ENCODE results near the gene HBQ1. TPM values are rescaled to one million over a fixed set of nuclear protein-coding genes. Genes with fewer than 3 reads are reported as not detected.
"Not testable (repeated sequence)": the region's sequence is repeated elsewhere in the genome, so short reads cannot be mapped to it uniquely, and the experiment has no call there.

HBQ1 gene
- total RNA-seq, 2 donors from 2014 or later, result not detected

DNA sequence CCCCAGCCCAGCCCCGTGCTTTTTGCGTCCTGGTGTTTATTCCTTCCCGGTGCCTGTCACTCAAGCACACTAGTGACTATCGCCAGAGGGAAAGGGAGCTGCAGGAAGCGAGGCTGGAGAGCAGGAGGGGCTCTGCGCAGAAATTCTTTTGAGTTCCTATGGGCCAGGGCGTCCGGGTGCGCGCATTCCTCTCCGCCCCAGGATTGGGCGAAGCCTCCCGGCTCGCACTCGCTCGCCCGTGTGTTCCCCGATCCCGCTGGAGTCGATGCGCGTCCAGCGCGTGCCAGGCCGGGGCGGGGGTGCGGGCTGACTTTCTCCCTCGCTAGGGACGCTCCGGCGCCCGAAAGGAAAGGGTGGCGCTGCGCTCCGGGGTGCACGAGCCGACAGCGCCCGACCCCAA is 4.3 kb upstream of the HBQ1 start:
- DNase-seq (ENCODE audit: low spot score); H3K4me3 Mint-ChIP-seq; ATAC-seq; H3K27ac Mint-ChIP-seq; H3K4me1 Mint-ChIP-seq (ENCODE audit: low read depth in 2 of 2); H3K9me3 Mint-ChIP-seq; H3K36me3 Mint-ChIP-seq: not testable (repeated sequence)
- H3K27me3 Mint-ChIP-seq, result peaks cover 25 to 29% of the 10 kb centered on the region in 2 donors

- not testable (repeated sequence) for H3K36me3 Mint-ChIP-seq; H3K9me3 Mint-ChIP-seq; H3K4me1 Mint-ChIP-seq (ENCODE audit: low read depth in 2 of 2); H3K27ac Mint-ChIP-seq; H3K4me3 Mint-ChIP-seq; DNase-seq (ENCODE audit: low spot score)
- ATAC-seq, result peak; percentile 47 to 70
- peaks cover 24 to 27% of the 10 kb centered on the region in 2 donors for H3K27me3 Mint-ChIP-seq
Measured at GRCh38 chr16:176477-177382, 3.5 kb upstream of the HBQ1 start, which contains the start of gene HBA1. Gene HBA1 (plus strand): TSS chr16:176680. CDS start chr16:176717, 37 bp downstream.

GRCh38 chr16:177394-177822 is 2.9 kb upstream of the HBQ1 start:
- H3K36me3 Mint-ChIP-seq, result no peaks in the 10 kb centered on the region
- H3K27me3 Mint-ChIP-seq, result peaks cover 24 to 25% of the 10 kb centered on the region in 2 donors
- H3K4me3 Mint-ChIP-seq, result no peak overlapping the region
- no peaks in the 10 kb centered on the region for H3K9me3 Mint-ChIP-seq
- no peak overlapping the region for H3K27ac Mint-ChIP-seq
- peaks cover 0 to 9% of the 10 kb centered on the region in 2 donors for H3K4me1 Mint-ChIP-seq (ENCODE audit: low read depth in 2 of 2)
- DNase-seq (ENCODE audit: low spot score) (no peak), ATAC-seq (no peak)

DNA sequence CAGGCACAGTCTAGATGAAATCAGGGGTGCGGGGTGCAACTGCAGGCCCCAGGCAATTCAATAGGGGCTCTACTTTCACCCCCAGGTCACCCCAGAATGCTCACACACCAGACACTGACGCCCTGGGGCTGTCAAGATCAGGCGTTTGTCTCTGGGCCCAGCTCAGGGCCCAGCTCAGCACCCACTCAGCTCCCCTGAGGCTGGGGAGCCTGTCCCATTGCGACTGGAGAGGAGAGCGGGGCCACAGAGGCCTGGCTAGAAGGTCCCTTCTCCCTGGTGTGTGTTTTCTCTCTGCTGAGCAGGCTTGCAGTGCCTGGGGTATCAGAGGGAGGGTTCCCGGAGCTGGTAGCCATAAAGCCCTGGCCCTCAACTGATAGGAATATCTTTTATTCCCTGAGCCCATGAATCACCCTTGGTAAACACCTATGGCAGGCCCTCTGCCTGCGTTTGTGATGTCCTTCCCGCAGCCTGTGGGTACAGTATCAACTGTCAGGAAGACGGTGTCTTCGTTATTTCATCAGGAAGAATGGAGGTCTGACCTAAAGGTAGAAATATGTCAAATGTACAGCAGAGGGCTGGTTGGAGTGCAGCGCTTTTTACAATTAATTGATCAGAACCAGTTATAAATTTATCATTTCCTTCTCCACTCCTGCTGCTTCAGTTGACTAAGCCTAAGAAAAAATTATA is 2.1 kb upstream of the HBQ1 start:
- Mint-ChIP-seq H3K27ac (no peak overlapping the region), H3K27me3 (peaks cover 24 to 25% of the 10 kb centered on the region in 2 donors), H3K4me3 (no peak overlapping the region)

GRCh38 chr16:178668-179015 is 1.6 kb upstream of the HBQ1 start:
- Mint-ChIP-seq H3K36me3 (no peaks in the 10 kb centered on the region), H3K27me3 (peaks cover 23 to 24% of the 10 kb centered on the region in 2 donors), H3K9me3 (no peaks in the 10 kb centered on the region), H3K4me3 (no peak overlapping the region), H3K4me1 (ENCODE audit: low read depth in 2 of 2) (peaks cover 0 to 6% of the 10 kb centered on the region in 2 donors), H3K27ac (no peak overlapping the region)
- DNase-seq (ENCODE audit: low spot score) (no peak), ATAC-seq (no peak)

More for the DNA sequence above, 2.1 kb upstream of the HBQ1 start:
- H3K4me1 Mint-ChIP-seq (ENCODE audit: low read depth in 2 of 2), result peaks cover 0 to 9% of the 10 kb centered on the region in 2 donors
- DNase-seq (ENCODE audit: low spot score) (peak; percentile 32), ATAC-seq (no peak)
- H3K36me3 Mint-ChIP-seq, result no peaks in the 10 kb centered on the region
- H3K9me3 Mint-ChIP-seq, result no peaks in the 10 kb centered on the region

- no peak overlapping the region for H3K4me3 Mint-ChIP-seq
Measured at GRCh38 chr16:179211-180092, 807 bp upstream of the HBQ1 start.

GRCh38 chr16:180681-181564 is 664 bp downstream of the HBQ1 start:
- Mint-ChIP-seq H3K27ac (no peak overlapping the region), H3K4me1 (ENCODE audit: low read depth in 2 of 2) (peaks cover 0 to 3% of the 10 kb centered on the region in 2 donors), H3K27me3 (peaks cover 10 to 11% of the 10 kb centered on the region in 2 donors), H3K4me3 (no peak overlapping the region), H3K9me3 (no peaks in the 10 kb centered on the region), H3K36me3 (no peaks in the 10 kb centered on the region)
- DNase-seq (ENCODE audit: low spot score), result peak; percentile 77
- peak; percentile 82 to 86 for ATAC-seq

More at GRCh38 chr16:179211-180092, 807 bp upstream of the HBQ1 start:
- Mint-ChIP-seq H3K27me3 (peaks cover 22 to 23% of the 10 kb centered on the region in 2 donors), H3K9me3 (no peaks in the 10 kb centered on the region), H3K27ac (no peak overlapping the region), H3K4me1 (ENCODE audit: low read depth in 2 of 2) (peaks cover 0 to 6% of the 10 kb centered on the region in 2 donors), H3K36me3 (no peaks in the 10 kb centered on the region)
- ATAC-seq (no peak), DNase-seq (ENCODE audit: low spot score) (no peak)

DNA sequence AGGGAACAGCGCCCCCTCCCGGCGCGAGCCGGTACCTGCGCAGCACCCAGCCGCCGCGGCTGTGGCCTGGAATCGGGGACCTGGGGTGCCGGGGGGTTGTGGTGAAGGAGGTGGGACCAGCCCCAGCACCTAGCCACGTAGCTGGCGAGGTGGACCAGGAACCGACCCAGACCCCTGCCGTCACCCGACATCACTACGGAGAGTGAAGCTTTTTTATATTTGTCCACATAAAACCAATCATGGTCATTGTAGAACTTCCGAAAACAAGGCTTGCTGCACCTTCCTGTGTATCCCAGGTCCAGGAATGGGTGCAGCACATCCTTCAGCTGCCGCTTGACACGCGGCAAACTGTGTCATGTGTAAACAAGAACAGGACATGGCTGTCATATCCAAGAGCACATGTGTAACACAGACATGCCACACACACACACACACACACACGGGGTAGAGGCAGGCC is 1.3 kb downstream of the HBQ1 start:
- Mint-ChIP-seq H3K36me3 (no peaks in the 10 kb centered on the region), H3K27me3 (peaks cover 10 to 11% of the 10 kb centered on the region in 2 donors), H3K9me3 (no peaks in the 10 kb centered on the region), H3K4me3 (no peak overlapping the region), H3K4me1 (ENCODE audit: low read depth in 2 of 2) (peaks cover 0 to 3% of the 10 kb centered on the region in 2 donors), H3K27ac (no peak overlapping the region)
- DNase-seq (ENCODE audit: low spot score), result no peak
- ATAC-seq, result no peak

DNA sequence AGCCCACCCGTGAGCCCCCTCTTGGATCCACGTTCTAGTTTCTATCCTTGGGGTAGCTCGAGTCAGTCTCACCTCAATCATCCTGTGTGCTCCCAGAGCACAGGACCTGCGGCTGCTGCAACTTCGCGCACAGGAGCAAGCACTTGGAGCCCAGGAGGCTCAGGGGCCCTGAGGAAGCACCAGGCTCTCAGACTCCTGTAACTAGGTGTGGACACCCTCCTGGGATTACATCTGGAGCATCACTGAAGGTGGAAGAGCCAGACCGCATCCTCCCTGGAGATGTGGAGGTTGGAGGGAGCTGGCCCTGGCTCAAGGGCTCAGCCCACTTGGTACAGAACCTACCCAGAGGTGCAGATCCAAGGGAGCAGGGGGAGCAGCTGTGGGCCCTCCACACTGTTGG is 2.7 kb downstream of the HBQ1 start:
- no peak for ATAC-seq

DNA sequence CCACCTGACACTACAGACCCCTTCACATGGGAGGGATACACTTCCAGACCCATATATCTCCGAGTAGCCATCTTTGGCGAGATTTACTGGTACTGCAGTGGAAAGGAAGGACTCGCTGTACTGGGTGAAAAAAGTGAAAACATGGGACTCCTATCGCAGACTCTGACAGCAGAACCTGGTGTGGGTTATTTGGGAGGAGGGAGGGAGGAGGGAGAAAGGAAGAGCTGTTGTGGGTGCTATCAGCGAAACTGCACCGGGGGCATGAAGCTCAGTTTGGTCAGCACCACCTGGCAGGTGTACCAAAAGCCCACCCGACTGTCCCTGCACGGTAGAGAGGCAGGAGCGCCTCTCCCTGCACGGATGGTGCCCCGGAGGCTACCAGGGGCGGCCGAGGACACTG is 5.0 kb downstream of the HBQ1 start:
- Mint-ChIP-seq H3K4me1 (ENCODE audit: low read depth in 2 of 2) (peaks cover 0 to 3% of the 10 kb centered on the region in 2 donors), H3K4me3 (no peak overlapping the region), H3K27me3 (no peaks in the 10 kb centered on the region), H3K9me3 (no peaks in the 10 kb centered on the region), H3K36me3 (peaks cover 3% of the 10 kb centered on the region), H3K27ac (no peak overlapping the region)
- ATAC-seq (no peak), DNase-seq (ENCODE audit: low spot score) (no peak)

More for the DNA sequence above, 2.7 kb downstream of the HBQ1 start:
- no peaks in the 10 kb centered on the region for H3K36me3 Mint-ChIP-seq
- no peaks in the 10 kb centered on the region for H3K9me3 Mint-ChIP-seq
- peaks cover 6 to 7% of the 10 kb centered on the region in 2 donors for H3K27me3 Mint-ChIP-seq
- no peak for DNase-seq (ENCODE audit: low spot score)
- peaks cover 0 to 3% of the 10 kb centered on the region in 2 donors for H3K4me1 Mint-ChIP-seq (ENCODE audit: low read depth in 2 of 2)
- no peak overlapping the region for H3K4me3 Mint-ChIP-seq
- H3K27ac Mint-ChIP-seq, result no peak overlapping the region

- DNase-seq (ENCODE audit: low spot score) (no peak), ATAC-seq (no peak)
- Mint-ChIP-seq H3K27ac (no peak overlapping the region), H3K36me3 (peaks cover 5% of the 10 kb centered on the region), H3K9me3 (no peaks in the 10 kb centered on the region), H3K4me1 (ENCODE audit: low read depth in 2 of 2) (peaks cover 0 to 3% of the 10 kb centered on the region in 2 donors), H3K27me3 (no peaks in the 10 kb centered on the region), H3K4me3 (no peak overlapping the region)
Measured at GRCh38 chr16:185691-186090, 5.4 kb downstream of the HBQ1 start.

DNA sequence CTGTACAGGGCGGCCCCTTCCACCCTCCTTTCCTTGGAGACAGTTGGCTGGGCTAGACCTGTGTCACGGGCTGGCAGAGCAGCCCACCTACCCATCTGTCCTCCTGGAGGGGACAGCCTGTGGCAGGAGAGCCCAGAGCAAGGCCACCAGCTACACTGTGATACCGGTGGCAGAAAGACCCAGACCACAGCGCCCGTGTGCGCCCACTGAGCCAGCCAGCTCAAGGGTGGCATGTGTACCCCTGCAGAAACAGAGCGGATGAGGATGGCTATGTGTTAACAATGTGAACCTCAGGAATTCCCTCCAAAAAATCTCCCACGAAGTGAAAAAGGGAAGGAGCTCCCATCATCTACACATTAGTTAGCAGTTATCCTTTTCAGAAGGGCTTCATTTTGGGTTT is 7.1 kb downstream of the HBQ1 start:
- H3K4me3 Mint-ChIP-seq, result no peak overlapping the region
- H3K36me3 Mint-ChIP-seq, result peaks cover 5% of the 10 kb centered on the region
- no peak for ATAC-seq

More for the DNA sequence above, 7.1 kb downstream of the HBQ1 start:
- DNase-seq (ENCODE audit: low spot score), result no peak
- Mint-ChIP-seq H3K27me3 (no peaks in the 10 kb centered on the region), H3K9me3 (no peaks in the 10 kb centered on the region), H3K27ac (no peak overlapping the region), H3K4me1 (ENCODE audit: low read depth in 2 of 2) (no peaks in the 10 kb centered on the region)

Data from natural killer cell treated with Interleukin-12 subunit alpha and Interleukin-12 subunit beta and Interleukin-15 and Interleukin-18, amount 100 ng/mL, for 72 hours (primary cell).